Suprapubic skin (tissue), 4 donors: ENCODE results near the gene SCLT1. TPM values are rescaled to one million over a fixed set of nuclear protein-coding genes. Genes with fewer than 3 reads are reported as not detected.
"Not testable (repeated sequence)": the region's sequence is repeated elsewhere in the genome, so short reads cannot be mapped to it uniquely, and the experiment has no call there.

Experiments
- DNase-seq, 2 donors: peaks; one replicate each; pipeline ENCODE4 v3.0.0-alpha.2; 2019; ENCODE audit warnings: low spot score in 2 of 2
- H3K27ac ChIP-seq: fragments of 200-600 bp; sonication (generic); one replicate; pipeline ENCODE4 v1.5.1; 2019
- H3K27me3 ChIP-seq: fragments of 200-600 bp; sonication (generic); one replicate; pipeline ENCODE4 v1.5.1; 2019
- H3K36me3 ChIP-seq: fragments of 200-600 bp; sonication (generic); one replicate; pipeline ENCODE4 v1.5.1; 2019
- H3K4me1 ChIP-seq: fragments of 200-600 bp; sonication (generic); one replicate; pipeline ENCODE4 v1.5.1; 2019
- H3K4me3 ChIP-seq: fragments of 200-600 bp; sonication (generic); one replicate; pipeline ENCODE4 v1.5.1; 2019; ENCODE audit warnings: mild to moderate bottlenecking
- H3K9me3 ChIP-seq: fragments of 200-600 bp; sonication (generic); one replicate; pipeline ENCODE4 v1.5.1; 2019
- CTCF ChIP-seq, 2 donors: fragments of 200-600 bp in 1 of 2; fragments of 450-650 bp in 1 of 2; sonication (generic) in 1 of 2; IDR thresholded peaks; one replicate each; pipeline ENCODE4 v1.5.1; 2016 to 2019; ENCODE audit warnings: antibody characterized with exemption in 2 of 2, mild to moderate bottlenecking in 1 of 2, moderate library complexity in 1 of 2
- EP300 ChIP-seq: sonication (generic); formaldehyde crosslinking; IDR thresholded peaks from one replicate; pipeline ENCODE4 v1.6.1; 2017; ENCODE audit warnings: antibody characterized with exemption
- POLR2A ChIP-seq, 2 donors: fragments of 450-650 bp; IDR thresholded peaks; one replicate each; pipeline ENCODE4 v1.6.1; 2017; ENCODE audit warnings: antibody characterized with exemption in 2 of 2, mild to moderate bottlenecking in 2 of 2, moderate library complexity in 2 of 2
- POLR2AphosphoS5 ChIP-seq, 3 donors: sonication (generic); formaldehyde crosslinking; IDR thresholded peaks; one replicate each; pipeline ENCODE4 v1.6.1; 2017; ENCODE audit warnings: antibody characterized with exemption in 3 of 3
- WGBS: methylation state at CpG from one replicate; pipeline ENCODE4 v1.1.5; 2018; 5-methylcytosine and 5-hydroxymethylcytosine counted together
- total RNA-seq, 4 donors: library from RNA; depleted of rRNA; stranded (reverse); fragments of >200 nt; gene quantifications; one replicate each; pipeline ENCODE4 v1.1.0, GENCODE V29; 2016

Gene SCLT1
- total RNA-seq, 4 donors from 2014 or later, result 7.6 to 17.2 (median 9.6) TPM

GRCh38 chr4:129077326-129077725 is 16.0 kb downstream of the SCLT1 start:
- Histone ChIP-seq H3K4me1 (no peaks in the 10 kb centered on the region), H3K36me3 (peaks cover 34% of the 10 kb centered on the region), H3K9me3 (no peaks in the 10 kb centered on the region), H3K27ac (no peak overlapping the region), H3K27me3 (no peaks in the 10 kb centered on the region), H3K4me3 (no peak overlapping the region)
- TF ChIP-seq POLR2A (IDR thresholded peaks at IDR 0.05), result no peak
- no peak for TF ChIP-seq CTCF (IDR thresholded peaks at IDR 0.05)
- no peak for TF ChIP-seq POLR2AphosphoS5 (IDR thresholded peaks at IDR 0.05)
- no peak for TF ChIP-seq EP300
- no peak for DNase-seq

DNA sequence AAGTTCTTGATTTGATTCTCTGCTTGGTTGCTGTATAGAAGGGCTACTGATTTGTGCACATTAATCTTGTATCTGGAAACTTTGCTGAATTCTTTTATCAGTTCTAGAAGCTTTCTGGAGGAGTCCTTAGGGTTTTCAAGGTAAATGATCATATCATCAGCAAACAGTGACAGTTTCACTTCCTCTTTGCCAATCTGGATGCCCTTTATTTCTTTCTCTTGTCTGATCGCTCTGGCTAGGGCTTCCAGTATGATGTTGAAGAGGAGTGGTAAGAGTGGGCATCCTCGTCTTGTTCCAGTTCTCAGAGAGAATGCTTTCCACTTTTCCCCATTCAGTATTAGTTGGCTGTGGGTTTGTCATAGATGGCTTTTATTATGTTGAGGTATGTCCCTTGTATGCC is 23.8 kb downstream of the SCLT1 start:
- not testable (repeated sequence) for H3K4me3 ChIP-seq, H3K27me3 ChIP-seq, H3K9me3 ChIP-seq, H3K36me3 ChIP-seq, DNase-seq, H3K4me1 ChIP-seq, H3K27ac ChIP-seq
- 100% methylated on average over 2 of the region's 2 CpGs for WGBS

DNA sequence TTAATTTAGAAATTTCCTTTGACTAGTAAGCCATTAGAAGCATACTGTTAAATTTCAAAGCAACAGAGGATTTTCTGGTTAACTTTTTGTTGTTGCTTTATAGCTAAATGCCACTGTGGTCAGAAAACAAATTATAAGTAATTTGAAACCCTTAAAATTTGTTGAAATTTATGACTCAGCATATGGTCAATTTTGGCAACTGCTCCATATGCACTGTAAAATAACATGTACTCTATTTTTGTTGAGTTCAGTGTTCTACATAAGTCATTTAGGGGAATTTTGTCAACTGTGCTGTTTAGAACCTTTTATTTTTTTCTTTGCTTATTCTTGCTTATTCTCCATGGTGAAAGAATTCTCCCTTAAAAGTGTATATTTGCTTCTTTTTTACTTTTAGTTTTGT is 28.6 kb downstream of the SCLT1 start:
- Histone ChIP-seq H3K4me3 (no peak overlapping the region), H3K4me1 (no peaks in the 10 kb centered on the region), H3K27me3 (no peaks in the 10 kb centered on the region), H3K27ac (no peak overlapping the region), H3K36me3 (peaks cover 19% of the 10 kb centered on the region), H3K9me3 (peaks cover 47% of the 10 kb centered on the region)
- no peak for DNase-seq
- TF ChIP-seq EP300, result no peak
- no peak for TF ChIP-seq POLR2A (IDR thresholded peaks at IDR 0.05)
- TF ChIP-seq CTCF (IDR thresholded peaks at IDR 0.05), result no peak
- TF ChIP-seq POLR2AphosphoS5 (IDR thresholded peaks at IDR 0.05), result no peak

GRCh38 chr4:129063640-129064039 is 29.7 kb downstream of the SCLT1 start:
- Histone ChIP-seq H3K27ac (no peak overlapping the region), H3K4me3 (no peak overlapping the region), H3K9me3 (peaks cover 55% of the 10 kb centered on the region), H3K36me3 (peaks cover 19% of the 10 kb centered on the region), H3K27me3 (no peaks in the 10 kb centered on the region), H3K4me1 (no peaks in the 10 kb centered on the region)
- TF ChIP-seq EP300 (no peak), POLR2A (IDR thresholded peaks at IDR 0.05) (no peak), CTCF (IDR thresholded peaks at IDR 0.05) (no peak), POLR2AphosphoS5 (IDR thresholded peaks at IDR 0.05) (no peak)
- no peak for DNase-seq
- WGBS, result 95% methylated on average over 2 of the region's 2 CpGs

DNA sequence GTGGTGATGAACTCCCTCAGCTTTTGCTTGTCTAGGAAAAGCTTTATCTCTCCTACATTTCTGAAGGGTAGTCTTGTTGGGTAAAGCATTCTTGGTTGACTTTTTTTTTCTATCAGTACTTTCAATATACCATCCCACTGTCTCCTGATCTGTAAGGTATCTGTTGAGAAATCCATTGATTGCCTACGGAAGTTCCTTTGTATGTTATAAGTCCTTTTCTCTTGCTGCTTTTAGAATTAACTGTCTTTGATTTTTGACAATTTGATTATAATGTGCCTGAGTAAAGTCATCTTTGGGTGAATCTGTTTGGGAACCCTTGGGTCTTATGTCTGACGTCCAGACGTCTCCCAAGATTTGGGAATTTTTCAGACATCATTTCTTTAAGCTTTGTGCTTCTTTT is 30.8 kb downstream of the SCLT1 start:
- TF ChIP-seq CTCF (IDR thresholded peaks at IDR 0.05) (no peak), EP300 (no peak), POLR2AphosphoS5 (IDR thresholded peaks at IDR 0.05) (no peak), POLR2A (IDR thresholded peaks at IDR 0.05) (no peak)
- 99% methylated on average over 3 of the region's 3 CpGs for WGBS
- no peaks in the 10 kb centered on the region for H3K27me3 ChIP-seq
- peaks cover 19% of the 10 kb centered on the region for H3K36me3 ChIP-seq
- DNase-seq, result no peak
- no peak overlapping the region for H3K4me3 ChIP-seq
- H3K27ac ChIP-seq, result no peak overlapping the region
- H3K9me3 ChIP-seq, result peaks cover 55% of the 10 kb centered on the region
- no peaks in the 10 kb centered on the region for H3K4me1 ChIP-seq

DNA sequence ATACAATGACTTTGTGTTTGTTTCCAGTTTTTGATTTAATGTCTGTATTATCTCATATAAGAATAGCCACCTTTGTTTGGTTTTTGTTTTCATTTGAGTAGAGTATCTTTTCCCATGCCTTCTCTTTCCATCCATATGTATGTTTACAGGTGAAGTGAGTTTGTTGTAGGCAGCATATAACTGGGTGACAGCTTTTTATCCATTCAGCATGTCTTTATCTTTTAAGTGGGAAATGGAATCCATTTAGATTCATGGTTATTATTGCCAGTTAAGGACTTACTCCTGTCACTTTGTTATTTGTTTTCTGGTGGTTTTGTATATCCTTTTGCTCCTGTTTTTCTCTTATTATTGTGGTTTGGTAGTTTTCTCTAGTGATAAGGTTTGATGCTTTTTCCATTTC is 34.3 kb downstream of the SCLT1 start:
- TF ChIP-seq POLR2AphosphoS5 (IDR thresholded peaks at IDR 0.05) (no peak), POLR2A (IDR thresholded peaks at IDR 0.05) (no peak), CTCF (IDR thresholded peaks at IDR 0.05) (no peak), EP300 (no peak)
- H3K27me3 ChIP-seq, result no peaks in the 10 kb centered on the region
- H3K36me3 ChIP-seq, result peaks cover 19% of the 10 kb centered on the region
- DNase-seq, result no peak
- H3K27ac ChIP-seq, result no peak overlapping the region
- no peaks in the 10 kb centered on the region for H3K4me1 ChIP-seq
- H3K4me3 ChIP-seq, result no peak overlapping the region
- H3K9me3 ChIP-seq, result peaks cover 46% of the 10 kb centered on the region
